ENCODE measurements around the gene PCDHGC4.

The PCDHGC4 gene

DNA sequence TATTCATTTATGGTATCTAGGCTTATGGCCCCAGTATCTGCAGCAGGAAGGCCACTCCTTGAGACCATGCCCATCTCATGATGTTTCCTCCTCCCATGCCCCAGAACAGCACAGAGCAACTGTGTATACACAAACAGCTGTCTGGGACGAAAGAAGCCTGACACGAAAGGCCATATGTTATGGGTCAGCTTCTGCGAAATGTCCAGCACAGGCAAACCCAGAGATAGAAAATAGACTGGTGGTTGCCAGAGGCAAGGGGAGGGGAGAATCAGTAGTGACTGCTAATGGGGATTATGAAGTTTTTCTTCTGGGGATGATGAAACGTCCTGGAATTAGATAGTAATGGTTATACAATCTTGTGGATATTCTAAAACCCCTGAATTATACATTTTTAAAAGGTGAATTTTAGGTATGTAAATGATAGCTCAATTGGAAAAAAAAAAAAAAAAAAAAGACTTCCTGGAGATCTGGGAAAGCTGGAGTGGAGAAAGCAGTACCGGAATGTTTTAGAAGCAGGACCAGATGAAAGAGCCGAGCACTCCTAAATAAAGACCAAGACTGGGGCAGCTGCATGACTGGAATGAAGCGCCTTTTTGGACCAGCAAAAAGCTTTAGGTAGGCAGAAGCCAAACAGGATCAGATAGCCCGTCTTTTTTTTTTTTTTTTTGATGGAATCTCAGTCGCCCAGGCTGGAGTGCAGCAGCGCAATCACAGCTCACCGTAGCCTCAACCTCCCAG lies 33.2 kb downstream of the PCDHGC4 start:
- H4K20me1 ChIP-seq (ENCODE audit: insufficient read depth, low read length), result no peaks in the 10 kb centered on the region
- no peaks in the 10 kb centered on the region for H3F3A ChIP-seq (ENCODE audit: insufficient read depth, low read length)
- no peak overlapping the region for H3K9ac ChIP-seq (ENCODE audit: low read length)
- H3K4me2 ChIP-seq (ENCODE audit: low read length), result no peak overlapping the region
- TF ChIP-seq CTCF (IDR thresholded peaks at IDR 0.05; ENCODE audit: low read length) (no peak), EZH2 (IDR thresholded peaks at IDR 0.05; ENCODE audit: borderline replicate concordance, low read length) (no peak)
- no peaks in the 10 kb centered on the region for H3K27me3 ChIP-seq (ENCODE audit: insufficient read depth, low read length)
- H2AFZ ChIP-seq (ENCODE audit: low read length), result no peak overlapping the region
- no peak overlapping the region for H3K27ac ChIP-seq (ENCODE audit: low read depth, low read length, poor library complexity, severe bottlenecking)
- peaks cover 53% of the 10 kb centered on the region for H3K36me3 ChIP-seq (ENCODE audit: insufficient read depth, low read length)
- no peaks in the 10 kb centered on the region for H3K9me2 ChIP-seq (ENCODE audit: low read depth, low read length)
- no peaks in the 10 kb centered on the region for H3K79me2 ChIP-seq (ENCODE audit: insufficient read depth, low read length)
- H3K4me3 ChIP-seq (ENCODE audit: low read depth, low read length, poor library complexity, severe bottlenecking), result no peak overlapping the region
- peaks cover 32% of the 10 kb centered on the region for H3K4me1 ChIP-seq (ENCODE audit: insufficient read depth, low read length, severe bottlenecking)
- H3K9me3 ChIP-seq (ENCODE audit: low read length), result no peaks in the 10 kb centered on the region

DNA sequence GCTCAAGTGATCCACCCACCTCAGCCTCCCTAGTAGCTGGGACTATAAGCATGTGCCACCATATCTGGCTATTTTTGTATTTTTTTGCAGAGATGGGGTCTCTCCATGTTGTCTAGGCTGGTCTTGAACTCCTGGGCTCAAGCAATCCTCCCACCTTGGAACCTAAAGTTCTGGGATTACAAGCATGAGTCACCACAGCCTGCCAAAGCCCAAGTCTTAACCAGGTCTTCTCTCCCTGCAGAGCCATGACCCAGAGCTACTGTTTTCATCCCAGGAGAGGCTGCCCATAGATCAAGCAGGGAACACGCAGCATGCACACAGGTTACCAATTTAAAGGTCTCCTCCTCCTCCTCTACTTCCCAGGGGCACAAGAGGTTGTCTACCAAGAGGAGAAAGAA lies 33.8 kb downstream of the PCDHGC4 start:
- Histone ChIP-seq H3K27ac (ENCODE audit: low read depth, low read length, poor library complexity, severe bottlenecking) (no peak overlapping the region), H3K9me2 (ENCODE audit: low read depth, low read length) (no peaks in the 10 kb centered on the region), H3K79me2 (ENCODE audit: insufficient read depth, low read length) (no peaks in the 10 kb centered on the region), H3K27me3 (ENCODE audit: insufficient read depth, low read length) (no peaks in the 10 kb centered on the region), H3K4me3 (ENCODE audit: low read depth, low read length, poor library complexity, severe bottlenecking) (no peak overlapping the region), H3K9me3 (ENCODE audit: low read length) (no peaks in the 10 kb centered on the region), H3K4me2 (ENCODE audit: low read length) (no peak overlapping the region), H2AFZ (ENCODE audit: low read length) (no peak overlapping the region), H3K4me1 (ENCODE audit: insufficient read depth, low read length, severe bottlenecking) (peaks cover 27% of the 10 kb centered on the region), H4K20me1 (ENCODE audit: insufficient read depth, low read length) (no peaks in the 10 kb centered on the region), H3F3A (ENCODE audit: insufficient read depth, low read length) (no peaks in the 10 kb centered on the region), H3K9ac (ENCODE audit: low read length) (no peak overlapping the region), H3K36me3 (ENCODE audit: insufficient read depth, low read length) (peaks cover 58% of the 10 kb centered on the region)
- no peak for TF ChIP-seq EZH2 (IDR thresholded peaks at IDR 0.05; ENCODE audit: borderline replicate concordance, low read length)
- TF ChIP-seq CTCF (IDR thresholded peaks at IDR 0.05; ENCODE audit: low read length), result no peak

DNA sequence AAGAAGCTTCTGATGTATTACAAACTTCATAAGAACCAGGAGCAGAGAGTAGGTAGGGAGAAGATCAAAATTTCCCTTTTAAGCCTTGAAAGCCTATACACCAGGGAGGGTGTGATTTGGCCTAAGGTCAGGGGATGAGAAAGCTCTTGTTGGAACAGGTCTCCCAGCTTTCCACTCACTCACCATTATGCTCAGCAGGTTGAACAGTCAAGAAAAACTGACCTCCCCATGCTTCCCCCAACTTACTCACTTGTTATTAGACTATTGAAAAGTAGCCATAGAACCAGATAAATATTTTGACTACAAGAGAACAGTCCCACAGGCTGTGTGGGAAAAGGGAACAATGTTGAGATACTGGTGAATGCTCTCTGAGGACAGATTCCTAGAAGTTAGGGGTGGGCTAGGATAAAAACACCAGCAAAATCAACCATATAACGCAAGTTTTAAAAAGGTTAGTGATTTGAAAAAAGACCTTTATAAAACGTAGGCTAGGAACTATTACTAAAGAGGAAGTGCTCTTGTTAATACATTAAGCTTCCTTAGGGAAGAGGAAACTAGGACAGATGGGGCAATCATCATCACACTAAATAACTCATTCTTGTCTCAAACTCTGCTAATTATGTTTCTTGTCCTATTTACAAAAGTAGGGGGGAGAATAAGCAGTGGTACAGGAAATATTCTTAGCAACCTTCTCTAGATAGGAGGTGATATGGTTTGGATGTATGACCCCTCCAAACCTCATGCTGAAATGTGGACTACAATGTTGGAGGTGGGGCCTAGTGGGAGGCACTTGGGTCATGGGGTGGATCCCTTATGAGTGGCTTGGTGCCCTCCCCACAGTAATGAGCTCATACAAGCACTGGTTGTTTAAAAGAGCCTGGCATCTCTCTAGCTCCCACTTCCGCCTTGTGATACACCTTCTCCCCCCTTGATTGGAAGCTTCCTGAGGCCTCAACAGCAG lies 35.1 kb downstream of the PCDHGC4 start:
- H3K9ac ChIP-seq (ENCODE audit: low read length), result no peak overlapping the region
- no peaks in the 10 kb centered on the region for H3K27me3 ChIP-seq (ENCODE audit: insufficient read depth, low read length)
- no peaks in the 10 kb centered on the region for H3K79me2 ChIP-seq (ENCODE audit: insufficient read depth, low read length)
- no peaks in the 10 kb centered on the region for H3F3A ChIP-seq (ENCODE audit: insufficient read depth, low read length)
- H2AFZ ChIP-seq (ENCODE audit: low read length), result no peak overlapping the region
- H3K36me3 ChIP-seq (ENCODE audit: insufficient read depth, low read length), result peaks cover 67% of the 10 kb centered on the region
- TF ChIP-seq CTCF (IDR thresholded peaks at IDR 0.05; ENCODE audit: low read length) (no peak), EZH2 (IDR thresholded peaks at IDR 0.05; ENCODE audit: borderline replicate concordance, low read length) (no peak)
- H3K9me2 ChIP-seq (ENCODE audit: low read depth, low read length), result no peaks in the 10 kb centered on the region
- no peak overlapping the region for H3K4me3 ChIP-seq (ENCODE audit: low read depth, low read length, poor library complexity, severe bottlenecking)
- no peak overlapping the region for H3K27ac ChIP-seq (ENCODE audit: low read depth, low read length, poor library complexity, severe bottlenecking)
- H4K20me1 ChIP-seq (ENCODE audit: insufficient read depth, low read length), result no peaks in the 10 kb centered on the region
- no peaks in the 10 kb centered on the region for H3K9me3 ChIP-seq (ENCODE audit: low read length)
- no peak overlapping the region for H3K4me2 ChIP-seq (ENCODE audit: low read length)
- H3K4me1 ChIP-seq (ENCODE audit: insufficient read depth, low read length, severe bottlenecking), result peaks cover 16% of the 10 kb centered on the region

Measured in OCI-LY1 (cell line).